ENCODE results near the gene LRCH3. TPM values are rescaled to one million over a fixed set of nuclear protein-coding genes. Genes with fewer than 3 reads are reported as not detected.
A peak's percentile ranks its signal among the peaks of the same experiment; 100 is the strongest.

The LRCH3 gene
- total and polyA plus RNA-seq, 2 of the 13 experiments (the other 11 are each of a cell fraction or from before 2014, with no cell fraction given), result 25.5 to 103 TPM

DNA sequence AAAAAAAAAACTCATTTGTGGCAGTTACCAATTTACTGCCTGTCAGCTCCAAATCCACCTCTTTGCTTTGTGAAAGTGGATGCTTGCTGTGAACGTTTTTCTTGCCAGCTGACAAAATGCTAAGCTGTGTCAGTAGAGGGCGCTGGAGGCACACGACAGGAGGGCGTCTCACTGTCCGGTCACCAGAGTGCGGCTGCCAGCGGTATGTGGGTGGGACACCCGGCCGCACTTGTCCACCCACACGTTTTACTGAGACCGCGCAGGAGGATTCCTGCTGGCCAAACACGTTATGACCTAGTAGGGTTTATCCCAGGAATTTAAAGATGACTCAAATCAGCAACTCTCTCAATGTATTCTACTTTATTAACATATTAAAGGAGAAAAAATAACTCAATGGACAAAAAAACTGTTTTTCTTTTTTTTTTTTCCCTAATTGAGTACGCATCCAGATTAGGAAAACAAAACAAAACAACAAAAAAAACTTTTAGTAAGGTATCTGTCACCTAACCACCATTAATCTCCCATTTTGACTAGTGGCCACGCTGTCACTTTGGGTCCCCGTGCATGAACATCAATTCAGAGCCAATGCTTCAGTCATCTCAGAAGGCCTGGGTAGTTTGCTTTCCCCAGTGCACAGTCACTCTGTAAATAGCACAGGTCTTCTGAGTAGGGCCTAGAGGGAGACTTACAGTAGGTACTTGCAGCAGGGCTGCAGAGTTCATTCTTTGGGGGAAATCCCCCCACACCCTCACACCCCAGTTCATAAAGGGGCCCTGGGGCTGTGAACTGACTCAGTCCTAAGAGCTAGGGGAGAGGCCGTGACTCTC is 115.2 kb downstream of the LRCH3 start (continued):
- TF ChIP-seq, protein P1, sequence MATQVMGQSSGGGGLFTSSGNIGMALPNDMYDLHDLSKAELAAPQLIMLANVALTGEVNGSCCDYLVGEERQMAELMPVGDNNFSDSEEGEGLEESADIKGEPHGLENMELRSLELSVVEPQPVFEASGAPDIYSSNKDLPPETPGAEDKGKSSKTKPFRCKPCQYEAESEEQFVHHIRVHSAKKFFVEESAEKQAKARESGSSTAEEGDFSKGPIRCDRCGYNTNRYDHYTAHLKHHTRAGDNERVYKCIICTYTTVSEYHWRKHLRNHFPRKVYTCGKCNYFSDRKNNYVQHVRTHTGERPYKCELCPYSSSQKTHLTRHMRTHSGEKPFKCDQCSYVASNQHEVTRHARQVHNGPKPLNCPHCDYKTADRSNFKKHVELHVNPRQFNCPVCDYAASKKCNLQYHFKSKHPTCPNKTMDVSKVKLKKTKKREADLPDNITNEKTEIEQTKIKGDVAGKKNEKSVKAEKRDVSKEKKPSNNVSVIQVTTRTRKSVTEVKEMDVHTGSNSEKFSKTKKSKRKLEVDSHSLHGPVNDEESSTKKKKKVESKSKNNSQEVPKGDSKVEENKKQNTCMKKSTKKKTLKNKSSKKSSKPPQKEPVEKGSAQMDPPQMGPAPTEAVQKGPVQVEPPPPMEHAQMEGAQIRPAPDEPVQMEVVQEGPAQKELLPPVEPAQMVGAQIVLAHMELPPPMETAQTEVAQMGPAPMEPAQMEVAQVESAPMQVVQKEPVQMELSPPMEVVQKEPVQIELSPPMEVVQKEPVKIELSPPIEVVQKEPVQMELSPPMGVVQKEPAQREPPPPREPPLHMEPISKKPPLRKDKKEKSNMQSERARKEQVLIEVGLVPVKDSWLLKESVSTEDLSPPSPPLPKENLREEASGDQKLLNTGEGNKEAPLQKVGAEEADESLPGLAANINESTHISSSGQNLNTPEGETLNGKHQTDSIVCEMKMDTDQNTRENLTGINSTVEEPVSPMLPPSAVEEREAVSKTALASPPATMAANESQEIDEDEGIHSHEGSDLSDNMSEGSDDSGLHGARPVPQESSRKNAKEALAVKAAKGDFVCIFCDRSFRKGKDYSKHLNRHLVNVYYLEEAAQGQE (IDR thresholded peaks at IDR 0.05; ENCODE audit: borderline replicate concordance in 1 of 2, low read depth in 1 of 2, low read length in 2 of 2), result no peak
- TF ChIP-seq HDAC2 (CRISPR knock-in tag; IDR thresholded peaks at IDR 0.05), result peak; percentile 33; the same call in 1 of the 2 replicates
- no peak for TF ChIP-seq SUZ12 (IDR thresholded peaks at IDR 0.05; ENCODE audit: low read depth, low read length)
- TF ChIP-seq FOXA1 (IDR thresholded peaks at IDR 0.05), result no peak
- TF ChIP-seq FOXA1 (CRISPR knock-in tag; IDR thresholded peaks at IDR 0.05), result peak; percentile 11; the same call in 1 of the 2 replicates
- no peak for TF ChIP-seq RFX5 (IDR thresholded peaks at IDR 0.05; ENCODE audit: low read depth, low read length)
- TF ChIP-seq ZNF431 (CRISPR knock-in tag; IDR thresholded peaks at IDR 0.05; ENCODE audit: borderline replicate concordance, low read depth), result no peak
- 0 out of 2 replicates have a peak, but pooled peaks have one; percentile 15 for TF ChIP-seq KAT8 (CRISPR knock-in tag; IDR thresholded peaks at IDR 0.05)
- no peak for TF ChIP-seq RELA (CRISPR knock-in tag; IDR thresholded peaks at IDR 0.05)
- TF ChIP-seq, protein P2, sequence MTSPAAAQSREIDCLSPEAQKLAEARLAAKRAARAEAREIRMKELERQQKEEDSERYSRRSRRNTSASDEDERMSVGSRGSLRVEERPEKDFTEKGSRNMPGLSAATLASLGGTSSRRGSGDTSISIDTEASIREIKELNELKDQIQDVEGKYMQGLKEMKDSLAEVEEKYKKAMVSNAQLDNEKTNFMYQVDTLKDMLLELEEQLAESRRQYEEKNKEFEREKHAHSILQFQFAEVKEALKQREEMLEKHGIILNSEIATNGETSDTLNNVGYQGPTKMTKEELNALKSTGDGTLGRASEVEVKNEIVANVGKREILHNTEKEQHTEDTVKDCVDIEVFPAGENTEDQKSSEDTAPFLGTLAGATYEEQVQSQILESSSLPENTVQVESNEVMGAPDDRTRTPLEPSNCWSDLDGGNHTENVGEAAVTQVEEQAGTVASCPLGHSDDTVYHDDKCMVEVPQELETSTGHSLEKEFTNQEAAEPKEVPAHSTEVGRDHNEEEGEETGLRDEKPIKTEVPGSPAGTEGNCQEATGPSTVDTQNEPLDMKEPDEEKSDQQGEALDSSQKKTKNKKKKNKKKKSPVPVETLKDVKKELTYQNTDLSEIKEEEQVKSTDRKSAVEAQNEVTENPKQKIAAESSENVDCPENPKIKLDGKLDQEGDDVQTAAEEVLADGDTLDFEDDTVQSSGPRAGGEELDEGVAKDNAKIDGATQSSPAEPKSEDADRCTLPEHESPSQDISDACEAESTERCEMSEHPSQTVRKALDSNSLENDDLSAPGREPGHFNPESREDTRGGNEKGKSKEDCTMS (CRISPR knock-in tag; conservative IDR thresholded peaks at IDR 0.05), result no peak
- TF ChIP-seq, protein P3, sequence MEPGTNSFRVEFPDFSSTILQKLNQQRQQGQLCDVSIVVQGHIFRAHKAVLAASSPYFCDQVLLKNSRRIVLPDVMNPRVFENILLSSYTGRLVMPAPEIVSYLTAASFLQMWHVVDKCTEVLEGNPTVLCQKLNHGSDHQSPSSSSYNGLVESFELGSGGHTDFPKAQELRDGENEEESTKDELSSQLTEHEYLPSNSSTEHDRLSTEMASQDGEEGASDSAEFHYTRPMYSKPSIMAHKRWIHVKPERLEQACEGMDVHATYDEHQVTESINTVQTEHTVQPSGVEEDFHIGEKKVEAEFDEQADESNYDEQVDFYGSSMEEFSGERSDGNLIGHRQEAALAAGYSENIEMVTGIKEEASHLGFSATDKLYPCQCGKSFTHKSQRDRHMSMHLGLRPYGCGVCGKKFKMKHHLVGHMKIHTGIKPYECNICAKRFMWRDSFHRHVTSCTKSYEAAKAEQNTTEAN (CRISPR knock-in tag; conservative IDR thresholded peaks at IDR 0.05), result no peak
- no peak for TF ChIP-seq LCORL (IDR thresholded peaks at IDR 0.05)
- TF ChIP-seq LCORL (CRISPR knock-in tag; IDR thresholded peaks at IDR 0.05), result peak; percentile 3; the same call in 1 of the 2 replicates
- peak; percentile 59; the same call in 1 of the 2 replicates for TF ChIP-seq ERF (CRISPR knock-in tag; IDR thresholded peaks at IDR 0.05)
- TF ChIP-seq ZFP37 (CRISPR knock-in tag; IDR thresholded peaks at IDR 0.05; ENCODE audit: borderline replicate concordance), result no peak
- TF ChIP-seq, protein P4, sequence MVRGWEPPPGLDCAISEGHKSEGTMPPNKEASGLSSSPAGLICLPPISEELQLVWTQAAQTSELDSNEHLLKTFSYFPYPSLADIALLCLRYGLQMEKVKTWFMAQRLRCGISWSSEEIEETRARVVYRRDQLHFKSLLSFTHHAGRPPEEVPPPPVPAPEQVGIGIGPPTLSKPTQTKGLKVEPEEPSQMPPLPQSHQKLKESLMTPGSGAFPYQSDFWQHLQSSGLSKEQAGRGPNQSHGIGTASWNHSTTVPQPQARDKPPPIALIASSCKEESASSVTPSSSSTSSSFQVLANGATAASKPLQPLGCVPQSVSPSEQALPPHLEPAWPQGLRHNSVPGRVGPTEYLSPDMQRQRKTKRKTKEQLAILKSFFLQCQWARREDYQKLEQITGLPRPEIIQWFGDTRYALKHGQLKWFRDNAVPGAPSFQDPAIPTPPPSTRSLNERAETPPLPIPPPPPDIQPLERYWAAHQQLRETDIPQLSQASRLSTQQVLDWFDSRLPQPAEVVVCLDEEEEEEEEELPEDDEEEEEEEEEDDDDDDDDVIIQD (CRISPR knock-in tag; IDR thresholded peaks at IDR 0.05; ENCODE audit: low read depth), result peak; percentile 50; the same call in 1 of the 2 replicates
- TF ChIP-seq ZNF788 (CRISPR knock-in tag; IDR thresholded peaks at IDR 0.05; ENCODE audit: borderline replicate concordance), result no peak
- TF ChIP-seq PCBP2 (optimal IDR thresholded peaks at IDR 0.05; ENCODE audit: low read depth, low read length, poor library complexity, severe bottlenecking), result no peak
- TF ChIP-seq, protein P5, sequence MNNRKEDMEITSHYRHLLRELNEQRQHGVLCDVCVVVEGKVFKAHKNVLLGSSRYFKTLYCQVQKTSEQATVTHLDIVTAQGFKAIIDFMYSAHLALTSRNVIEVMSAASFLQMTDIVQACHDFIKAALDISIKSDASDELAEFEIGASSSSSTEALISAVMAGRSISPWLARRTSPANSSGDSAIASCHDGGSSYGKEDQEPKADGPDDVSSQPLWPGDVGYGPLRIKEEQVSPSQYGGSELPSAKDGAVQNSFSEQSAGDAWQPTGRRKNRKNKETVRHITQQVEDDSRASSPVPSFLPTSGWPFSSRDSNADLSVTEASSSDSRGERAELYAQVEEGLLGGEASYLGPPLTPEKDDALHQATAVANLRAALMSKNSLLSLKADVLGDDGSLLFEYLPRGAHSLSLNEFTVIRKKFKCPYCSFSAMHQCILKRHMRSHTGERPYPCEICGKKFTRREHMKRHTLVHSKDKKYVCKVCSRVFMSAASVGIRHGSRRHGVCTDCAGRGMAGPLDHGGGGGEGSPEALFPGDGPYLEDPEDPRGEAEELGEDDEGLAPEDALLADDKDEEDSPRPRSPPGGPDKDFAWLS (CRISPR knock-in tag; IDR thresholded peaks at IDR 0.05; ENCODE audit: borderline replicate concordance), result no peak
